DMS 273 treated with DMSO at 0.1 percent for 48 hours (cell line): ENCODE results near the gene AP1M1.
"Not testable (repeated sequence)": the region's sequence is repeated elsewhere in the genome, so short reads cannot be mapped to it uniquely, and the experiment has no call there.

Experiments
- DNase-seq: peaks from one replicate; lab custom pipeline; 2025; lab: John Stamatoyannopoulos, UW

Gene AP1M1

DNA sequence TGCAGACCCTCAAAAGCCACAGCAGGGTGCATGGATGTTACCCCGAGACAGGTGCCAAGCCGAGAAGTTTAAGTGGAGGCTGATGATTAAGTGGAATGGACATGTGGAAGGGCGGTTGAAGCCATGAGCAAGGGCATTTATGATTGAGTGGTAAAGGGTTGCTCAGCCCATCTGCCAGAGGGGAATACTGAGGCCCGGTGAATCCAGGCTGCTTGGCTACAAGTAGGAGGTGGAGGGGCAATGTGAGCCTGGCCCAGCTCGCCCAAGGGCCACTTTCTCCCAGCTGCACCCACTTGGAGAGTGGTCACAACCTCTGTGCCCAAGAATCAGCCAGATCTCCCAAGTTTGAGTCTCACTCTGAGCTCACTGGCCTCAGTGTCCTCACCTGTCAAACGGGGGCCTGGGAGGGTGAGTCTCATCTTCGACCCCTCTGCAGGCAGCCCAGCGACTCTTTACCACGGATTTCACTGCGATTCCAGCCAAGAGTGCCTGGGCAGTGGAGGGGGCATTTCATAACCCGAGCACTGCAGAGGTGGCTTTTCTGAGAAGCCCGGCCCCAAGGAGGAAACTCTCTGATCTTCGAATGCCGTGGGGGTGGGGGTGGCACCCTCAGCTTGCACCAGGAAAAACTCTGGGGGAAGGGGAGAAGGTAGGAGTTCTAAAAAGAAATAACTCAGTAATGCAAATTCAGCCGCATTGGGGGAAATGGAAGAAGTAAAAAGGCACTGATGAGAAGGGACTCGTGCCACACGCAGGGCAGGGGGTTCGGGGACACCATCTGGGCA lies 64.1 kb downstream of the AP1M1 start:
- no peak for DNase-seq

DNA sequence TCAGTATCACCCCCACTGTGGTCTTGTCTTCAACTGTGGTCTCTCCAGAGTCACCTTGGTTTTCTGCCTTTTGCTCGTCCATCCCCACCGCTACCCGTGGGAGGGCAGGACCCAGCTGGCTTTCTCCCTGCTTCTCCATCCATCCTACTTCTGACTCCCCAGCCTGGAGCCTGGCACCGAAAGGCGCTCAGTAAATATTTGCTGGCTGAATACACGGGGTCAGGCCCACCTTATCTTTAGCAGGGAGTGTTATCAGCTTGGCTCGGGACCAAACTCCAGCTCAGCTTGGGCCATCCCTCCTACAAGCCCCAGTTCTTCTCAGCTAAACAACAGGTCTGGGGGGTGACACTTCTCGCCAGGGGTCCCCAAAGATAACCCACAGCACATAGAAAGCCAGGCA lies 64.9 kb downstream of the AP1M1 start:
- DNase-seq = no peak

GRCh38 chr19:16263141-16263761 lies 65.5 kb downstream of the AP1M1 start:
- no peak for DNase-seq

- no peak for DNase-seq
These were observed 67.5 kb downstream of the AP1M1 start for GRCh38 chr19:16265205-16265604.

- DNase-seq = no peak
These were observed 68.3 kb downstream of the AP1M1 start for GRCh38 chr19:16265890-16266585.

- DNase-seq = no peak
These were observed 68.9 kb downstream of the AP1M1 start for GRCh38 chr19:16266586-16266942.

DNA sequence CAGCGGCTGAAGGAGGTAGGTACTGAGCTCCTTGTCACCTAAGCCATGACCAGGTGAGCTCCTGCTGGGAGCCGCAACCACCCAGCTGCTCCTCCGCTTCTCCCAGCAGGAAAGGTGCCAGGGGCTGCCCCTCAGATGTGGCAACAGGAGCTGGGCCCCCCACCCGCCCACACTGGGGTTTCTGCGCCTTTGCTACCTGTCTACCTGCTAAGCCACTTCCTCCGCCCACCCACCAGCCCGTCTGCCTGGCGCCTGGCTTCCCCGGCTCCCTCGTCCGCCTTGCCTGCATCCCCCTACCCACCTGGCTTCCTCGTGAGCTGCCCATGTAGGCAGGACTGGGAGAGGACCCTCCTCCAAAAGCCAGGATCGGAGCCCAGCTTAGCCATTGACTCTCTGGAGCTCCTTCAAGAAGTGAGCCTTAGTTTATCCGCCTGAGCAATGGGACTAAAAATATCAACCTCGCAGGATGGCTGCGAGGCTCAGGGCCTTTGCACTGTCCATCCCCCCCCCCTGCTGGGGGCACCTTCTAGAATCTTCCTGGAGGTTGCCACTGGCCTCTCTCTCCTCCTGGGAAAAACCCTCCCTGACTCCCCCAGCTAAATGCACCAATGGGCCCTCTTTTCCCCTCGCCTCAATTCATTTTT lies 71.1 kb downstream of the AP1M1 start:
- DNase-seq = no peak

GRCh38 chr19:16272945-16273344 lies 75.2 kb downstream of the AP1M1 start:
- DNase-seq = no peak

- no peak for DNase-seq
These were observed 76.7 kb downstream of the AP1M1 start for GRCh38 chr19:16274447-16274846.

- no peak for DNase-seq
These were observed 82.6 kb downstream of the AP1M1 start for GRCh38 chr19:16280306-16280705.

GRCh38 chr19:16281743-16282142 lies 84.0 kb downstream of the AP1M1 start:
- DNase-seq = no peak

- no peak for DNase-seq
These were observed 85.7 kb downstream of the AP1M1 start for GRCh38 chr19:16283210-16284061.

- DNase-seq = no peak
These were observed 86.8 kb downstream of the AP1M1 start for GRCh38 chr19:16284505-16284904.

- DNase-seq = not testable (repeated sequence)
These were observed 87.4 kb downstream of the AP1M1 start for GRCh38 chr19:16285079-16285478.

GRCh38 chr19:16285769-16286498 lies 88.2 kb downstream of the AP1M1 start:
- DNase-seq = no peak

GRCh38 chr19:16288544-16288943 lies 90.8 kb downstream of the AP1M1 start:
- DNase-seq = no peak

GRCh38 chr19:16289594-16289993 lies 91.9 kb downstream of the AP1M1 start:
- DNase-seq = no peak

- no peak for DNase-seq
These were observed 93.0 kb downstream of the AP1M1 start for GRCh38 chr19:16290692-16291091.

DNA sequence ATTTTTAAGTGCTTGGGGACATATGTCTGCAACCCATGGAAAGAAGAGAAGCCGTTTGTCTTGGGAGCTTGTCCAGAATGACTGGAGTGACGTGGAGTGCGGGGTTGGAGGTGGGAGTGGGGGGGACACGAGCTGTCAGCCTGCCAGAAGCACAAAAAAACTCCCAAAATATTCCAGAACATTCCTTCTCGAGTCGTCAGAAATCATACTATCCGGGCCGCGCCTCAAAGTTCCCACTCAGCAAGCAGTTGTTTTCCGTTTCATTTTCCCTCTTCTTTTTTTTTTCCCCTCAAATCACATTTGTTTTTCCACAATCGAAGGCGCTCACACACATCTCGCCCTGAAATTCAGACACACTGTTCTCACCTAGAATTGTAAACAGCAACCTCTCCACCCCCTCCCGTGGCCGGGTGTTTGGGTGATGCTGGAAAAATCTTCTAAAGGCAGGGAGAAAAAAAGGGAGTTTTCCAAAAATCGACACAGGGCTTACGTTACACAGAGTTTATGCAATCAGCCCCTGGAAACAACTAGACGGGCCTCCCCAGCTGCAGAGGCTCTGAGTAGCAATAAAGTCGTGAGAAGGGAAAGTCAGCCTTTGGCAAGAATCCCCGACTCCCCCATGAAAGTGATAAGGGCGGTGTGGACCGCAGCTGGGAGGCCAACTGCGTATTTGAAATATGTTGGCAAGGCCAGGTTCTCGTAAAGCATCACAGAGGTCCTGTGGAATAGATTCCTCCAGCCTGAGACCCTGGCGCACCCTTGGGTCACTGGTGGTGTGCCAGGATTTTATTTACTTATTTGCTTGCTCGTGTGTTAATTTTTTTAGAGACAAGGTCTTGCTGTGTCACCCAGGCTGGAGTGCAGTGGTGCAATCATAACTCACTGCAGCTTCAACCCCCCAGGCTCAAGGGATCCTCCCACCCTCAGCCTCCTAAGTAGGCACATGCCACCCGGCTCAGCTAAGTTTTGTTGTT lies 95.7 kb downstream of the AP1M1 start:
- DNase-seq = peak; percentile 9

- DNase-seq = no peak
These were observed 97.3 kb downstream of the AP1M1 start for GRCh38 chr19:16295057-16295456.
